SK-N-MC (cell line): ENCODE data around the gene OBSCN.

ENCODE experiments used
- EZH2 ChIP-seq: fragments of 200-600 bp; sonication (generic); IDR thresholded peaks from one replicate; pipeline ENCODE4 v1.6.1; 2017; ENCODE audit warnings: antibody characterized with exemption
- FOXP2 ChIP-seq: optimal IDR thresholded peaks from 2 replicates; pipeline ENCODE3; 2011; ENCODE audit warnings: mild to moderate bottlenecking, moderate library complexity; ENCODE audit not compliant: insufficient read depth; ENCODE audit errors: extremely low read length, control extremely low read depth

GRCh38 chr1:228362884-228363450 lies 155.1 kb downstream of the OBSCN start:
- TF ChIP-seq EZH2 (no peak), FOXP2 (no peak)
